Panc1 (cell line): Measurements from ENCODE around the gene RNF115. TPM values are rescaled to one million over a fixed set of nuclear protein-coding genes. Genes with fewer than 3 reads are reported as not detected.

Experiments used
- ATAC-seq: fragments of 200-7000 bp; cut with Tn5 transposase; 2 replicates; pipeline ENCODE4 v1.9.1; 2020; ENCODE audit warnings: mild to moderate bottlenecking, moderate library complexity
- BruUV-seq: library from RNA; stranded (reverse); fragments of 400-500 nt; replicated peaks from 2 replicates; lab custom pipeline; 2021; lab: Mats Ljungman, UMichigan
- CTCF ChIA-PET: fragments of 300-600 bp; sonication (Branson Sonifier 250); formaldehyde crosslinking; loops from one replicate; lab custom pipeline; 2022; ENCODE audit warnings: antibody characterized with exemption; lab: Charles Lee
- POLR2A ChIA-PET: fragments of 300-600 bp; sonication (Branson Sonifier 250); formaldehyde crosslinking; loops from one replicate; lab custom pipeline; 2022; ENCODE audit warnings: antibody characterized with exemption; lab: Charles Lee
- DNase-seq: peaks from one replicate; pipeline ENCODE4 v3.0.0-alpha.2; 2010; ENCODE audit warnings: low read depth, low spot score
- H3K27ac ChIP-seq: 2 replicates; pipeline ENCODE4 v1.5.1; 2011; ENCODE audit warnings: mild to moderate bottlenecking, low read length, inconsistent platforms
- H3K27me3 ChIP-seq: fragments of 200-500 bp; sonication (Bioruptor generic); 2 replicates; pipeline ENCODE4 v1.6.0; 2014; ENCODE audit warnings: low read length, inconsistent platforms; ENCODE audit not compliant: control insufficient read depth, insufficient read depth
- H3K36me3 ChIP-seq: fragments of 200-500 bp; sonication (Bioruptor generic); 2 replicates; pipeline ENCODE4 v1.5.1; 2014; ENCODE audit warnings: inconsistent platforms, mild to moderate bottlenecking, low read length, moderate library complexity; ENCODE audit not compliant: control insufficient read depth, insufficient read depth
- H3K4me1 ChIP-seq: 2 replicates; pipeline ENCODE4 v1.5.1; 2011; ENCODE audit warnings: inconsistent platforms, mild to moderate bottlenecking, low read length, moderate library complexity; ENCODE audit not compliant: control insufficient read depth, insufficient read depth
- H3K4me3 ChIP-seq, 2 experiments: 2 replicates each; pipeline ENCODE4 v1.5.1; 2011 to 2012; ENCODE audit warnings: low read depth in 2 of 2, low read length in 2 of 2, mild to moderate bottlenecking in 2 of 2, inconsistent platforms in 1 of 2, moderate library complexity in 1 of 2
- H3K9me3 ChIP-seq: fragments of 200-500 bp; sonication (Bioruptor generic); 2 replicates; pipeline ENCODE4 v1.5.1; 2014; ENCODE audit warnings: low read depth, mild to moderate bottlenecking, inconsistent platforms, low read length, moderate library complexity; ENCODE audit not compliant: control insufficient read depth, insufficient read depth
- CTCF ChIP-seq: fragments of 450-650 bp; IDR thresholded peaks from 2 replicates; pipeline ENCODE4 v1.5.1; 2017; ENCODE audit warnings: mild to moderate bottlenecking
- POLR2AphosphoS5 ChIP-seq: IDR thresholded peaks from 2 replicates; pipeline ENCODE4 v1.6.1; 2012; ENCODE audit warnings: mild to moderate bottlenecking, low read depth, low read length, moderate library complexity
- REST ChIP-seq, 2 experiments: IDR thresholded peaks; 2 replicates each; pipeline ENCODE4 v1.6.1; 2011 to 2012; ENCODE audit warnings: low read depth in 2 of 2, control low read depth in 1 of 2, low read length in 1 of 2, mild to moderate bottlenecking in 1 of 2, moderate library complexity in 1 of 2; ENCODE audit not compliant: insufficient read depth in 1 of 2
- SIN3A ChIP-seq: IDR thresholded peaks from 2 replicates; pipeline ENCODE4 v1.6.1; 2012; ENCODE audit warnings: low read depth, mild to moderate bottlenecking, low read length, moderate library complexity, borderline replicate concordance; ENCODE audit not compliant: insufficient read depth
- TCF7L2 ChIP-seq: IDR thresholded peaks from 2 replicates; pipeline ENCODE4 v1.6.1; 2011; ENCODE audit warnings: mild to moderate bottlenecking, low read depth, low read length, inconsistent platforms
- in situ Hi-C: cut with HindIII; loops from 2 replicates; pipeline ENCODE4 v1.10.0; 2016; ENCODE audit warnings: low sequenced_read_pairs, low pct_unique_long_range_greater_than_20kb
- intact Hi-C: fragments of 100-400 bp; cut with micrococcal nuclease; formaldehyde crosslinking; loops from one replicate; pipeline ENCODE4 v1.10.0; 2022; ENCODE audit not compliant: unreplicated experiment
- total RNA-seq: library from RNA; stranded (reverse); gene quantifications from one replicate; pipeline ENCODE4 v1.2.1, GENCODE V29; 2021; ENCODE audit not compliant: unreplicated experiment

The RNF115 gene
- total RNA-seq, 1 experiment from 2014 or later: 14.5 TPM

DNA sequence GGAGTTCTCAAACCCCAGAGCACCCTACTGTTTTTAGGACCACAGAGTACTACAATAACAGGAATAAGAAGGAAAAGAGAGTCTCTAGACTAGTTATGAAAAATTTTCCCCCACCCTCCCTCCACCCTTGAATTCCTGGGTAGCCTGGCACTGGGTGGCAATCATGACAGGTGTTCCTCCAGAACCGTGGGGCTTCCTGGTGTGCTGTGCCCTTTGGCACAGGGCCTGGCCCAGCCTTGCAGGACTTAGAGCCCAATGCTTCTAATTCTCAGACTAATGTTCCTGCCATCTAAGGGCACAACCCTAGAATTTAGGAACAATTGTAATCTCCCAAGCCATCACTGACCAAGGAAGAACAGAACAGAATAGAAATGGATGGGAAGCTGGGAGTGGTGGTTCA is 106.1 kb downstream of the RNF115 start:
- no peak overlapping the region for H3K4me3 ChIP-seq
- CTCF ChIA-PET: no interaction called here
- H3K9me3 ChIP-seq: no peaks in the 10 kb centered on the region
- in situ Hi-C loops (no loop called here), intact Hi-C loops (no loop called here)
- ATAC-seq (no peak), DNase-seq (no peak)
- H3K27ac ChIP-seq: 0 out of 2 replicates have a peak overlapping the region, but pooled peaks have one; percentile 13
- no peak for TF ChIP-seq TCF7L2
- POLR2A ChIA-PET: no interaction called here
- H3K36me3 ChIP-seq: no peaks in the 10 kb centered on the region
- BruUV-seq: no TSS peak
- H3K4me1 ChIP-seq: peaks cover 22% of the 10 kb centered on the region
- no peaks in the 10 kb centered on the region for H3K27me3 ChIP-seq

DNA sequence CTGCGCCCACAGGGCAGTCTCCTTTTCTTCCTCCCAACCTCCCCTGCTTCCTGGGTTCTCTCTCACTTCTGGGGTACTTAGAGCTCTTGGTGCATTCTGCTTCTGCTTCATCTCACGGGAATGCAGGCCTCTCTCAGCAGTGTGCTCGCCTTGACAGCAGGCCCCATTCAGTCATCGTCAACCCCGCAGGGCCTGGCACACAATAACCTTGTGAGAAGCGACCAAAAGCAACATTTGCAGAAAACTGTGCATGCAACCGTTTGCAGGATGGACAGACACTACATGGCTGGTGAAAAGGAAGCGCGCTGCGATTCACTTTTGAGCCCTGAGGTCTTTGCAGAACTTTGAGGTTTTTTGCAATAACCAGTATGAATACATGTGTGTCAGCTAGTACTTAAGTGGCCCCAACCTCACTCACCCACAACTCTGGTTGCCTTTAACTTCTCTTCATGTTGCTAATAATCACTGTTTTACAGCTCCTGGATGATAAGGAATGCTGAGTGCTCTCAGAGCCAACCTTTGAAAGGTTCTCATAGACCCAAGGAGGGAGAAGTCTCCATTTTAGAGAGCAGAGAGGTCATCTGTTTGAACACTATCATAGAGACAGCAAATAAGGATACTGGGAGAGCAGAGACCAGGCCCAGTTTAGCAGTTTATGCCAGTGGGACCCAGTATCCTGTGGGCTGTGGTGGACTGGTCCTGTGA is 107.1 kb downstream of the RNF115 start:
- in situ Hi-C loops: no loop called here
- intact Hi-C loops: no loop called here
- Histone ChIP-seq H3K27ac (no peak overlapping the region), H3K4me1 (peaks cover 18% of the 10 kb centered on the region), H3K27me3 (no peaks in the 10 kb centered on the region), H3K36me3 (no peaks in the 10 kb centered on the region), H3K4me3 (no peak overlapping the region), H3K9me3 (no peaks in the 10 kb centered on the region)
- TF ChIP-seq CTCF (no peak), REST (IDR thresholded peaks at IDR 0.05; ENCODE audit: insufficient read depth in 1 of 2, low read depth in 2 of 2, low read length in 1 of 2) (no peak), TCF7L2 (no peak), POLR2AphosphoS5 (no peak), SIN3A (no peak)
- no peak for ATAC-seq
- POLR2A ChIA-PET: no interaction called here
- no TSS peak for BruUV-seq
- no peak for DNase-seq
- CTCF ChIA-PET: interaction anchor here (0.6 kb wide), 1 partner anchor 207 kb away, joined by 3 read pairs; no protein-coding TSS in a partner anchor

- no peak overlapping the region for H3K4me3 ChIP-seq
- H3K9me3 ChIP-seq: no peaks in the 10 kb centered on the region
- intact Hi-C loops: no loop called here
- in situ Hi-C loops: no loop called here
- BruUV-seq: no TSS peak
- TF ChIP-seq CTCF (no peak), POLR2AphosphoS5 (no peak), REST (IDR thresholded peaks at IDR 0.05; ENCODE audit: insufficient read depth in 1 of 2, low read depth in 2 of 2, low read length in 1 of 2) (no peak), TCF7L2 (no peak)
- H3K27ac ChIP-seq: peak overlapping the region; percentile 55; the same call in 1 of the 2 replicates
- ATAC-seq (peak; percentile 42; the same call in 1 of the 2 replicates), DNase-seq (no peak)
- ChIA-PET CTCF (interaction anchor here (0.8 kb wide), 1 partner anchor 131 kb away, joined by 7 read pairs; the partner anchor contains the start of gene NUDT17), POLR2A (no interaction called here)
- no peaks in the 10 kb centered on the region for H3K36me3 ChIP-seq
- no peaks in the 10 kb centered on the region for H3K27me3 ChIP-seq
- H3K4me1 ChIP-seq: peaks cover 11% of the 10 kb centered on the region
These were observed 109.3 kb downstream of the RNF115 start for GRCh38 chr1:145714524-145715111.
